Activated CD8-positive, alpha-beta T cell treated with anti-CD3 and anti-CD28 coated beads for 36 hours (primary cell): ENCODE results near the gene LARP4. TPM values are rescaled to one million over a fixed set of nuclear protein-coding genes. Genes with fewer than 3 reads are reported as not detected.

Source experiments
- ATAC-seq: fragments of 200-7000 bp; cut with Tn5 transposase; one replicate; pipeline ENCODE4 v1.10.0; 2021; ENCODE audit warnings: mild to moderate bottlenecking, moderate library complexity
- CTCF ChIA-PET: fragments of 350-600 bp; sonication (Branson Sonifier 250); formaldehyde crosslinking; loops from one replicate; lab custom pipeline; 2021; ENCODE audit warnings: antibody characterized with exemption; lab: Charles Lee
- POLR2A ChIA-PET: fragments of 350-600 bp; sonication (Branson Sonifier 250); formaldehyde crosslinking; loops from one replicate; lab custom pipeline; 2021; ENCODE audit warnings: antibody characterized with exemption; lab: Charles Lee
- DNase-seq: peaks from one replicate; pipeline ENCODE4 v3.0.0-alpha.2; 2020
- H3K27ac Mint-ChIP-seq: one replicate; pipeline ENCODE4 v1.8.0; 2021; ENCODE audit warnings: mild to moderate bottlenecking, mixed read lengths
- H3K27me3 Mint-ChIP-seq: one replicate; pipeline ENCODE4 v1.8.0; 2021; ENCODE audit warnings: mixed read lengths
- H3K36me3 Mint-ChIP-seq: one replicate; pipeline ENCODE4 v1.8.0; 2021; ENCODE audit warnings: low read depth, mixed read lengths
- H3K4me1 Mint-ChIP-seq: one replicate; pipeline ENCODE4 v1.8.0; 2021; ENCODE audit warnings: low read depth, mixed read lengths
- H3K4me3 Mint-ChIP-seq: one replicate; pipeline ENCODE4 v1.8.0; 2021; ENCODE audit warnings: mild to moderate bottlenecking, moderate library complexity, mixed read lengths
- H3K9me3 Mint-ChIP-seq: one replicate; pipeline ENCODE4 v1.8.0; 2021; ENCODE audit warnings: mixed read lengths
- CTCF ChIP-seq: fragments of 200-600 bp; IDR thresholded peaks from one replicate; pipeline ENCODE4 v1.8.0; 2022; ENCODE audit warnings: antibody characterized with exemption, mild to moderate bottlenecking
- intact Hi-C: fragments of 100-400 bp; cut with micrococcal nuclease; formaldehyde crosslinking; loops from one replicate; pipeline ENCODE4 v1.10.0; 2022
- total RNA-seq, 2 experiments: library from RNA; stranded (reverse); gene quantifications; one replicate each; pipeline ENCODE4 v1.2.3, GENCODE V29; 2021

LARP4 gene
- total RNA-seq: 10 to 100 TPM; 94.1 to 95.5 TPM

- H3K9me3 Mint-ChIP-seq: no peaks in the 10 kb centered on the region
- ChIA-PET POLR2A (interaction anchor here (0.7 to 1.5 kb wide), 5 partner anchors 10 to 234 kb away, joined by 3 to 4 read pairs (median 3); no protein-coding TSS in a partner anchor), CTCF (interaction anchor here (0.7 to 1.7 kb wide), 2 partner anchors 364 to 381 kb away, joined by 3 to 4 read pairs; no protein-coding TSS in a partner anchor)
- intact Hi-C loops: no loop called here
- peaks cover 17% of the 10 kb centered on the region for H3K4me1 Mint-ChIP-seq
- ATAC-seq (peak; percentile 95), DNase-seq (peak; percentile 93)
- peak within 1 kb of the TSS; percentile 98 for H3K27ac Mint-ChIP-seq
- H3K36me3 Mint-ChIP-seq: peaks cover 23% of the 10 kb centered on the region
- TF ChIP-seq CTCF: no peak
- peak within 1 kb of the TSS; percentile 97 for H3K4me3 Mint-ChIP-seq
- H3K27me3 Mint-ChIP-seq: peaks cover 2% of the 10 kb centered on the region
Observed at GRCh38 chr12:50400638-50401499, at the start of gene LARP4. TSS of gene LARP4 (plus strand) at chr12:50400885. CDS start at chr12:50401011, 126 bp downstream.

- no peaks in the 10 kb centered on the region for H3K4me1 Mint-ChIP-seq
- H3K4me3 Mint-ChIP-seq: no peak overlapping the region
- DNase-seq: no peak
- POLR2A ChIA-PET: interaction anchor here (0.6 to 1.0 kb wide), 3 partner anchors 11 to 184 kb away, joined by 3 read pairs; partner anchors contain the start of gene CERS5
- intact Hi-C loops: no loop called here
- no peaks in the 10 kb centered on the region for H3K36me3 Mint-ChIP-seq
- no peak overlapping the region for H3K27ac Mint-ChIP-seq
- no peak for ATAC-seq
- CTCF ChIA-PET: no interaction called here
- no peaks in the 10 kb centered on the region for H3K27me3 Mint-ChIP-seq
- no peak for TF ChIP-seq CTCF
- no peaks in the 10 kb centered on the region for H3K9me3 Mint-ChIP-seq
Observed at GRCh38 chr12:50351120-50352043, 49.3 kb upstream of the LARP4 start.

GRCh38 chr12:50353404-50353803 lies 47.3 kb upstream of the LARP4 start:
- no peak for TF ChIP-seq CTCF
- Mint-ChIP-seq H3K27ac (no peak overlapping the region), H3K36me3 (no peaks in the 10 kb centered on the region), H3K4me1 (no peaks in the 10 kb centered on the region), H3K27me3 (no peaks in the 10 kb centered on the region), H3K9me3 (no peaks in the 10 kb centered on the region), H3K4me3 (no peak overlapping the region)
- intact Hi-C loops: no loop called here
- CTCF ChIA-PET: no interaction called here
- ATAC-seq (no peak), DNase-seq (peak; percentile 7)
- POLR2A ChIA-PET: interaction anchor here (0.6 kb wide), 1 partner anchor 503 kb away, joined by 3 read pairs; no protein-coding TSS in a partner anchor

- Mint-ChIP-seq H3K4me3 (no peak overlapping the region), H3K4me1 (no peaks in the 10 kb centered on the region), H3K27me3 (no peaks in the 10 kb centered on the region), H3K27ac (no peak overlapping the region), H3K9me3 (no peaks in the 10 kb centered on the region), H3K36me3 (no peaks in the 10 kb centered on the region)
- no peak for TF ChIP-seq CTCF
- POLR2A ChIA-PET: no interaction called here
- CTCF ChIA-PET: no interaction called here
- ATAC-seq (no peak), DNase-seq (no peak)
- intact Hi-C loops: no loop called here
Observed at GRCh38 chr12:50353869-50354593, 46.7 kb upstream of the LARP4 start.
